GM23248 (cell line): ENCODE data around the gene ELOVL5. TPM values are rescaled to one million over a fixed set of nuclear protein-coding genes. Genes with fewer than 3 reads are reported as not detected.
"Not testable (repeated sequence)": the region's sequence is repeated elsewhere in the genome, so short reads cannot be mapped to it uniquely, and the experiment has no call there.

ENCODE experiments used
- DNase-seq: peaks from one replicate; pipeline ENCODE4 v3.0.0-alpha.2; 2015
- H2AFZ ChIP-seq: fragments of 200-600 bp; sonication (generic); 2 replicates; pipeline ENCODE4 v1.6.1; 2016; ENCODE audit warnings: antibody characterized with exemption
- H3F3A ChIP-seq: fragments of 200-600 bp; sonication (generic); 2 replicates; pipeline ENCODE4 v1.6.1; 2016; ENCODE audit warnings: mild to moderate bottlenecking, antibody characterized with exemption, mixed run types; ENCODE audit not compliant: insufficient read depth
- H3K27ac ChIP-seq: fragments of 200-600 bp; sonication (generic); 2 replicates; pipeline ENCODE4 v1.5.1; 2016; ENCODE audit warnings: mild to moderate bottlenecking
- H3K27me3 ChIP-seq: fragments of 200-600 bp; sonication (generic); replicated peaks from 2 replicates; pipeline ENCODE4 v1.6.1; 2016; ENCODE audit warnings: mild to moderate bottlenecking; ENCODE audit not compliant: insufficient read depth
- H3K36me3 ChIP-seq: fragments of 200-600 bp; sonication (generic); 2 replicates; pipeline ENCODE4 v1.6.1; 2016; ENCODE audit warnings: low read depth, mild to moderate bottlenecking
- H3K4me1 ChIP-seq: fragments of 200-600 bp; sonication (generic); 2 replicates; pipeline ENCODE4 v1.6.1; 2016; ENCODE audit warnings: mild to moderate bottlenecking; ENCODE audit not compliant: insufficient read depth
- H3K4me2 ChIP-seq: fragments of 200-600 bp; sonication (generic); one replicate; pipeline ENCODE4 v1.6.1; 2016; ENCODE audit warnings: mild to moderate bottlenecking; ENCODE audit not compliant: unreplicated experiment
- H3K4me3 ChIP-seq: fragments of 200-600 bp; sonication (generic); 2 replicates; pipeline ENCODE4 v1.5.1; 2016; ENCODE audit warnings: mild to moderate bottlenecking
- H3K79me2 ChIP-seq: fragments of 200-600 bp; sonication (generic); 2 replicates; pipeline ENCODE4 v1.6.1; 2016; ENCODE audit warnings: mild to moderate bottlenecking; ENCODE audit not compliant: insufficient read depth
- H3K9ac ChIP-seq: fragments of 200-600 bp; sonication (generic); 2 replicates; pipeline ENCODE4 v1.6.1; 2016; ENCODE audit warnings: mild to moderate bottlenecking
- H3K9me2 ChIP-seq: fragments of 200-600 bp; sonication (generic); 2 replicates; pipeline ENCODE4 v1.6.1; 2016; ENCODE audit warnings: mixed run types, mild to moderate bottlenecking, moderate library complexity; ENCODE audit not compliant: insufficient read depth
- H3K9me3 ChIP-seq: fragments of 200-600 bp; sonication (generic); one replicate; pipeline ENCODE4 v1.6.1; 2017; ENCODE audit warnings: low read depth
- H4K20me1 ChIP-seq: fragments of 200-600 bp; sonication (generic); 2 replicates; pipeline ENCODE4 v1.6.0; 2016; ENCODE audit not compliant: insufficient read depth
- EZH2 ChIP-seq: fragments of 200-600 bp; sonication (generic); IDR thresholded peaks from 2 replicates; pipeline ENCODE4 v1.6.1; 2018; ENCODE audit warnings: antibody characterized with exemption, mild to moderate bottlenecking; ENCODE audit not compliant: insufficient read depth, poor library complexity, severe bottlenecking
- EZH2phosphoT487 ChIP-seq: fragments of 200-600 bp; sonication (generic); IDR thresholded peaks from 2 replicates; pipeline ENCODE4 v1.6.1; 2018; ENCODE audit warnings: antibody characterized with exemption, moderate library complexity, mild to moderate bottlenecking, low read depth; ENCODE audit not compliant: insufficient read depth
- WGBS, 2 experiments: methylation state at CpG; one replicate each; pipeline ENCODE4 v1.1.6; 2015 to 2017; ENCODE audit warnings: low lambda C conversion rate in 2 of 2, low coverage in 1 of 2; ENCODE audit errors: missing lambda C conversion rate in 2 of 2; 5-methylcytosine and 5-hydroxymethylcytosine counted together
- in situ Hi-C: fragments of 300-500 bp; cut with MboI; formaldehyde crosslinking; loops from 2 replicates; pipeline ENCODE4 v1.15.0; 2020
- polyA plus RNA-seq: library from polyadenylated mRNA; unstranded; fragments of >200 nt; fragmentation: Nextera tagmentation; extraction: Ambion mirVana; gene quantifications from 2 replicates; pipeline ENCODE4 v1.2.1, GENCODE V29; 2016
- total RNA-seq: library from RNA; depleted of rRNA; stranded (reverse); fragments of >200 nt; shearing (Covaris generic); gene quantifications from 2 replicates; pipeline ENCODE4 v1.2.3, GENCODE V29; 2014

Gene ELOVL5
- total and polyA plus RNA-seq, 2 experiments from 2014 or later: 70.8 to 87.3 TPM

- Histone ChIP-seq H3K9ac (peak overlapping the region; percentile 89), H3F3A (peaks cover 6% of the 10 kb centered on the region; the same call in 1 of the 2 replicates), H3K4me3 (peak overlapping the region; percentile 92), H3K27me3 (no peaks in the 10 kb centered on the region), H3K4me2 (peak overlapping the region; percentile 99), H2AFZ (peak overlapping the region; percentile 99), H3K36me3 (no peaks in the 10 kb centered on the region), H3K9me2 (no peaks in the 10 kb centered on the region), H3K27ac (peak overlapping the region; percentile 92), H4K20me1 (no peaks in the 10 kb centered on the region), H3K79me2 (peaks cover 38% of the 10 kb centered on the region), H3K9me3 (no peaks in the 10 kb centered on the region), H3K4me1 (no peaks in the 10 kb centered on the region)
- DNase-seq: peak; percentile 22
- WGBS, 2 experiments: 5 to 6% methylated on average over 15 of the region's 15 CpGs
- in situ Hi-C loops: no loop called here
- TF ChIP-seq EZH2 (no peak), EZH2phosphoT487 (no peak)
Measured at GRCh38 chr6:53349209-53349693, 501 bp upstream of the ELOVL5 start.

GRCh38 chr6:53347921-53348370, 804 bp downstream of the ELOVL5 start:
- H2AFZ ChIP-seq: peak overlapping the region; percentile 99
- peaks cover 6% of the 10 kb centered on the region; the same call in 1 of the 2 replicates for H3F3A ChIP-seq
- H3K36me3 ChIP-seq: no peaks in the 10 kb centered on the region
- no peaks in the 10 kb centered on the region for H3K4me1 ChIP-seq
- peak overlapping the region; percentile 92 for H3K4me3 ChIP-seq
- no peaks in the 10 kb centered on the region for H4K20me1 ChIP-seq
- peak; percentile 84 for DNase-seq
- no peaks in the 10 kb centered on the region for H3K27me3 ChIP-seq
- no peaks in the 10 kb centered on the region for H3K9me2 ChIP-seq
- TF ChIP-seq EZH2phosphoT487: no peak
- H3K27ac ChIP-seq: peak overlapping the region; percentile 92
- H3K4me2 ChIP-seq: peak overlapping the region; percentile 99
- peak overlapping the region; percentile 89 for H3K9ac ChIP-seq
- H3K79me2 ChIP-seq: peaks cover 51% of the 10 kb centered on the region
- in situ Hi-C loops: no loop called here
- 2 to 3% methylated on average over 36 of the region's 38 CpGs for WGBS, 2 experiments
- H3K9me3 ChIP-seq: no peaks in the 10 kb centered on the region

GRCh38 chr6:53347250-53347920, 1.4 kb downstream of the ELOVL5 start:
- Histone ChIP-seq H2AFZ (peak overlapping the region; percentile 99), H3K9me2 (no peaks in the 10 kb centered on the region), H3F3A (peaks cover 6% of the 10 kb centered on the region; the same call in 1 of the 2 replicates), H3K4me2 (peak overlapping the region; percentile 99), H3K9me3 (no peaks in the 10 kb centered on the region), H3K27ac (peak overlapping the region; percentile 92), H3K36me3 (no peaks in the 10 kb centered on the region), H3K9ac (peak overlapping the region; percentile 89), H3K4me3 (peak overlapping the region; percentile 92), H4K20me1 (no peaks in the 10 kb centered on the region), H3K4me1 (no peaks in the 10 kb centered on the region), H3K27me3 (no peaks in the 10 kb centered on the region), H3K79me2 (peaks cover 56% of the 10 kb centered on the region)
- in situ Hi-C loops: no loop called here
- DNase-seq: peak; percentile 50
- WGBS, 2 experiments: 2% methylated on average over 23 of the region's 23 CpGs
- no peak for TF ChIP-seq EZH2phosphoT487
- TF ChIP-seq EZH2: no peak

- H3K27ac ChIP-seq, H3K4me2 ChIP-seq, H3K9me3 ChIP-seq, H2AFZ ChIP-seq, H3K4me1 ChIP-seq, H3F3A ChIP-seq, H3K9me2 ChIP-seq, H3K4me3 ChIP-seq, H4K20me1 ChIP-seq, H3K9ac ChIP-seq, H3K27me3 ChIP-seq, H3K36me3 ChIP-seq, in situ Hi-C loops, DNase-seq: not testable (repeated sequence)
- H3K79me2 ChIP-seq: peaks cover 70% of the 10 kb centered on the region
- 93 to 99% methylated on average over 5 of the region's 5 CpGs for WGBS, 2 experiments
Measured at GRCh38 chr6:53346049-53346448, 2.7 kb downstream of the ELOVL5 start.
